ENCODE results near the gene MCM10.

DNA sequence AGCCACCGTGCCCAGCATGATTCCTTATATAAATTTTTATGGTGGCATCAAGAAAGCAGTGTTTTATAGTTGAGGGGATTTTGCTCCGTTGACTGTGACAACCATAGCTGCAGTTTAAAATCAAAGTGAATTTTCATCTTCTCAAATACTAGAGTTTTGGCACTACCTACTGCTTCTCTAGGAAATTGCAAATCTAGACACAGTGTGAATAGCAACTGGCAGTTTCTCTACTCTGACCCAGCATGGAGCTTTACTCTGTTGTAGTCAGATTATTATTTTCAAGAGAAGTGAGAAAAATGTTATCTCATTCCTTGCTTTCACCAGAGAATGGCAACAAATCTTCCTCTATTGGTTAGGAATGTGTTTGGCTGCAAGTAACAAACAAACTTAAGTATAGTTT lies 22.9 kb downstream of the MCM10 start:
- TF ChIP-seq CTCF (conservative IDR thresholded peaks at IDR 0.05) (no peak), ZFX (IDR thresholded peaks at IDR 0.05) (no peak)

Measured in C4-2B (cell line).